Right forelimb (tissue), 1 donor: ENCODE measurements around the gene CACNA1C.
A peak's percentile ranks its signal among the peaks of the same experiment; 100 is the strongest.

Experiments
- DNase-seq: peaks from one replicate; pipeline ENCODE4 v3.0.0-alpha.2; 2018

The CACNA1C gene

DNA sequence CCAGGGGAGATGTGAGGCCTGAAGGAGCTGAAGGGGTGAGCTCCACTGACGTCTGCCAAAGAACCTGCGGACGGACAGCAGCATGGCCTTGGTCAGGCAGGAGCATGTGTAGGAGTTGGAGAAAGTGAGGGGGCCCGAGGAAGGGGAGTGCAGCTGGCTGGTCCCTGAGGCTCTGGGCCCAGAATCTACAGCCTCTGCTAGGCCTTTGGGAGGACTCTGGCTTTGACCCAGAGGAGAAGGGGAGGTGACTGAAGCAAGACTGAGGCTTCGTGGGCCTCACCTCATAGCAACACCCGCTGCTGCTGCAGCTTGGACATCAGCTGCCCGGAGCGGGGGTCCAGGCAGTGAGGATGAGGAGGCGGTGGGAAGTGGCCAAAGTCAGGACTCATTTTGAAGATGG lies 525.4 kb downstream of the CACNA1C start:
- no peak for DNase-seq

DNA sequence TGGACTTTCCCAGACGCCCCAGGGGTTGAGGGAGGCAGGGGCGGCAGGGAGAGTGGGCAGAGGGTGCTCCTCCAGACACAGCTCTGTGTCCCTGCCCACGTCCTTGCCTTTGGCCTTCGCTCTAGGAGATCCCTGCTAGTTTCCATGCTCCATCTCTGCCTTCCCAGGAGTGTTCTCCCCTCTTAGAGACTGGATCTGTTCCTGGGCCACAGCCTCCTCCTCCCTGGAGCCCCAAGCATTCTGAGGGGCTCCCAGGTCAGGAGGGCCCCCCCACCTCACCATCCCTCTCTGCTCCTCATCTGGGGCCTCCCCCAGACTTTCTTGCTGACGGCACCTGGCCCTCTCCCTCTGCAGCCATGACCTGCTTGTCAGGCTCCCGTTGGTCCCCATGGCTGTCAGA lies 526.0 kb downstream of the CACNA1C start:
- no peak for DNase-seq

DNA sequence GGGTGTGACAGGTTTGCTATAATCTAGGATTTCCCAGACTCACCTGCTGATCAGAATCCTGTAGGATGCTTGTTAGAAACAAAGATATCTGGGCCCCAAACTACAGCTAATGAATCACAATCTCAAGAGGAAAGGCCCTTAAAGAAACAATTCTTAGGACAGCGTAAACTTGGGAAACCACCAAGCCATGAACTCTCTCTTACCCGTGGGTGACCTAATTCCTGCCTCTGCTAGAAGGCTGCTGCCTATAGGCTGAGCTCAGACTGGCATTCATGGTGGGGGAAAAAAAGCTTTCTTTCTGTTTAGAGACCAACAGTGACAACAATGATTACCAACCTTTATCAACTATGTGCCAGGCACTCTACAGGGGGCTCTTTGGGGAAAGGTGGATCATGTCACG lies 528.0 kb downstream of the CACNA1C start:
- DNase-seq = no peak

DNA sequence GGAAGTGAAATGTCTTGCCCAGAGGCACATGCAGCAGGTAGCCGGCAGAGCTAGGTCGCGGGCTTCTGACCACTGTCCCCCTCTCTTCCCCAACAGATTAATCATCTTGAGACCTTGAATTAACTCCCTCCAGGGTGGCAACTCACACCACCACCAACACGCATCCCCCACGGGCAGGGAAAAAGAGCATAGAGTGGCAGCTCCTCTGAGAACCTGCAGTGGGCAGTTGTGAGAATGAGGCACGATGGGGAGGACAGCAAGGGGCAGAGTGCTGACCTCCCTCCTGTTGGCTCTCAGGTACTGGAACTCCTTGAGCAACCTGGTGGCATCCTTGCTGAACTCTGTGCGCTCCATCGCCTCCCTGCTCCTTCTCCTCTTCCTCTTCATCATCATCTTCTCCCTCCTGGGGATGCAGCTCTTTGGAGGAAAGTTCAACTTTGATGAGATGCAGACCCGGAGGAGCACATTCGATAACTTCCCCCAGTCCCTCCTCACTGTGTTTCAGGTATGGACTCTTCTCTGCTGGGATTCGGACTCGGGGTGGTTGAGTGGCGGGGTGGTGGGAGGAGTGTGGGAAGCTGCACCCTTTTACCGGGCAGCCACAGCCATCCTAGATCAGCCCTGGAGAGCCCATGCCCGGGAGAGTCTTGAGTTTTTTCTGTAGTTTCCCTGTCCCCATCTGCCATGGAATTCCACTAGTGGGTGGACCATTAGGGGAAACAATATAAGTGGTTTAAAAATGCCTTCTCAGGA lies 528.7 kb downstream of the CACNA1C start:
- DNase-seq = no peak

DNA sequence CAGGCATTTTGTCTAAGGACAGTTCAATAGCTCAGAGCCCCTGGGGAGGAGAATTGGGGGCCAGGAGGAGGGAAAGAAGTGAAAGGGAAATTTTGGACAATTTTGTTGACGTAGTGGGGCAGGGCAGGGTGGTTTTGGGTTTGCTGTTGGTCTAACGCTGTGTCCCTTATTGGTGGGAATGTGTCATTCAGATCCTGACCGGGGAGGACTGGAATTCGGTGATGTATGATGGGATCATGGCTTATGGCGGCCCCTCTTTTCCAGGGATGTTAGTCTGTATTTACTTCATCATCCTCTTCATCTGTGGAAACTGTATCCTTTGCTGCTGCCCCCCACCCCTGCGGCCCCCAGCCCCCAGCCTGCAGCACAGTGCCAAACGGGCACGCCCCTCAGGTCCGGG lies 529.8 kb downstream of the CACNA1C start:
- DNase-seq = no peak

DNA sequence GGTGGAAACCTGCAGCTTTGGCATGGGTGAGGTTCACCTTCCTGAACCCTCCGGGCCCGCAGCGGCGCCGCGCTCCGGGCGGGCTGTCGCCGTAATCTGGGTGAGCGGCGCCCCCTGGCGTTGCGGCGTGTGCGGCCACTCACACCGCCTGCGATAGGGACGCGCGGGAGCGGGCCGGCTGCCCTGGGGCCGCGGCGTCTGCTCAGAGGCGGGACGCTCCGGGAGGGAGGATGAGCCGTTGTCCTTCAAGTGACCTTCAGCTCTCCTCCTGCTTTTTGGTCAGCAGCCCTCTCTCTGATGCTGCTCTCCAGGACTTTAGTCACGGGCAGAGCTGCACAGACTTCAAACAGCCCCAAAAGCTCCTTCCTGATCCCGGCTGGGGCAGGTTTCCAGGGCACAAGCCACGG lies 530.3 kb downstream of the CACNA1C start:
- peak; percentile 81 for DNase-seq

DNA sequence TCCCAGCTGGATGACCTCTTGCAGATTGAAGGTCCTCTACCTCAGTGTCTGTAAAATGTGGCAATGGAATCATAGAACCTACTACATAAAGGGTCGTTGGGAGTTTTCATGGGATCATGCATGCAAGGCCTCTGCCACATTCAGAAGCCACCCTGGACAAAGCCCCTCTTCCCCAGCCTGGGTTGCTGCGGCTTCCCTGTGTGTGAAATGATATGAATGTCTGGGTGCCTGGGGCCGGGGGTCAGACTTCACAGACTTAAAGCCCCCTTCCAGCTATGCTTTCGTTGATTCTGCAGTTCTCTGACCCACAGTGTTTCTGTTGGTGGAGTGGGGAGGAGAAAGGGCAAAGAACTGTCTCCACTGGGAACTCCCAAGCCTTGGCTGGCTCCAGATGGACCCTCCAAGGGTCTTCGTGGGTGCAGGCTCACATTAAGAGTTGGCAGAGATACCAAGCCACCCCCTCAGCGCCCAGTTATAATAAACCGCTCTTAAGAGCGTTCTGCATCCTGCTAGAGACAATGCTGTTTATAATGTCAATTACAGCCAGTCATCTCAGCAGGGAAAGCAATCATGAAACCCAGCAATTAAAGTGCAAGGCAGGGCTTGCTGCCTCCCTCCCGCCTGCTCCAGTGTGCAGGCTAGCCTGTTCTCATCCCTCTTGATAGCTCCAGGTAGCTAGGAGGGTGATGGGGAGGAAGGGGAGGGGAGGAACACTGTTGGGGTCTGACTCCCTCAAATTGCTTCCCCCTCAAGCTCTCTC lies 531.0 kb downstream of the CACNA1C start:
- DNase-seq = no peak

DNA sequence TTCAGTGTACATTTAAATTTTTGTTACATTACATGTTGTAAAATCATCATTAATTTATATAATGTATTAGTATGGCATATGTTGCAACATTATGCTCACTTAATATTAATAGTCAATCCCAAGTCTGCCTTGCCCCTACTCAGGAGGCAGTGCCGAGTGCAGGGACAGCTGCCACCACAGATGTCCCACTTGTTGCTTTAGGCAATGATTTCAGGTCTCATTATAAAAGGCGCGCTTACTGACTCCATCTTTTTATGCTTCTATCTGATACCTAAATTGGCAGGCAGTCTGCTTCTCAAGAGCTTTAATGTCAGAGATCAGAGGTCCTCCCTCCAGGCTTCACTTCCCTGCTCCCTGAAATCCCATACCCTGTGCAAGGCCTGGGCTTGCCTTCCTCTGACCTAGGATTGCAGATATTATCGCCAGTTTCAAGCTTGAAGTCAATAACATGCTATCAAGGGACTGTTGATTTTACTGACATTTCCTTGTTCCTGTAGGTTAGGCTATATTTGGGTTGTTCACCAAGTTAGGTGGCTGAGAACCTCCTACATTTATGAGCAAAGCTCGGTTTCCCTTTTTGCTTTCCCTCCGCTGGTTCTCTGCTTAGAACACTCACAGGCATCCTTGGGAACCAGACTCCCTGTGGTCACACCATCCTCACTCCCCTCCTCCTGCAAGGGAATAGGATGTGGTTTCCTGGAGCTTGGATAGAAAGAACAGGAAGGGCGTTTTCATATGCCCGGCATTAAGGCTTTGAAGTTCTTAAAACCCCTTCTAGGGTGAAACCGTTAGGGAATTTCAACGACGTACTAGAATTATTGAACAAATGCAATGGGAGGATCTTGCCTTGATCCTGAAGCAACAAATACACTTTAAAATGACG lies 533.6 kb downstream of the CACNA1C start:
- no peak for DNase-seq

DNA sequence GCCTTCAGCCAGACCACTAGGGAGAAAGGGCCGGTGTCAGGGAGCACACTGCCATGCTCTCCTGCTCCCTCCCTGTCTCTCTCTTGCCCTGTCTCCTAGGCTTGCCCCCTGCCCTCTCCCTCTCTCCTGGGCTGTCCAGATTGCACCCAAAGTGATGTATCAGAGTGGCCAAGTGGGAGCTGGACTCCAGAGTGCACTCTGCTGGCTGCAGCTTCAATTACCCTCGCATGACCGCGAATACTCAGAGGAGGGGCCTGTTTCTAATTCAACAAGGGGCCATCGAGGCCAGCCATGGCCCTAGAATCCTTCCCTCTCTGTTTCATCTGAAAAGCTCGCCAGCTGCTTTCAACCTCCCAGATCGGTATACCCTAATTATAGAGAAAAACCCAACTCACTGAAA lies 535.6 kb downstream of the CACNA1C start:
- no peak for DNase-seq

DNA sequence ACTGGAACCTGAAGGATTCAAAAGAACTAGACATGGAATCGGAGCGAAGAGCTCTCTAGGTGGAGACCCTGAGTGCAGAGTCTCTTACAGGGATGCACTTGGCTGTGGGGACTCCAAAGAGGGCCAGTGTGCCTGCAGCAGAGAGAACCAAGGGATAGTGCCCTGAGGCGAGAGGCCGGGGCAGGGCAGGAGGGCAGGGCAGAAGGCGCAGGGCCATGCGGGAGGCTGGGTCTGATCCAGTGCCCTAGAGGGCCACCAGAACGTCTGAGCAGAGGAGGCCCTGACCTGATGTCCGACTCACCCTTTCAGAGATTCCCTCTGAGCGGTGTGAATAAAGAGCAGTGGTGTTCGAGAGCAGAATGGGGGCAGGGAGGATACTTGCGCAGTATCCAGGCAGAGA lies 536.6 kb downstream of the CACNA1C start:
- DNase-seq = no peak

DNA sequence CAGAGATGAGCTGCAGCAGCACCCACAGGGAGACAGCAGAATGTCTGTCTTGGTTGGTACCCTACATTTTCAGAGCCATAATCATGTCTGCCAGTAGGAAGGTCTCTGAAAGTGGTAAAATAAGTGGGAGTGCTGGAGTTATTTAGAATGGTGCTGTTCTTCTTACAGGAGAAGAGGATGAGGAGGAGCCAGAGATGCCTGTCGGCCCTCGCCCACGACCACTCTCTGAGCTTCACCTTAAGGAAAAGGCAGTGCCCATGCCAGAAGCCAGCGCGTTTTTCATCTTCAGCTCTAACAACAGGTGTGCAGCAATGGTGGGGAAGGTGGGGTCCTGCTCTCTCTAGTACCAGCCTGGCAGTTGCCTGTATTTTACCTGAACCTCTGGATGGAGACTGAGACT lies 540.3 kb downstream of the CACNA1C start:
- no peak for DNase-seq

DNA sequence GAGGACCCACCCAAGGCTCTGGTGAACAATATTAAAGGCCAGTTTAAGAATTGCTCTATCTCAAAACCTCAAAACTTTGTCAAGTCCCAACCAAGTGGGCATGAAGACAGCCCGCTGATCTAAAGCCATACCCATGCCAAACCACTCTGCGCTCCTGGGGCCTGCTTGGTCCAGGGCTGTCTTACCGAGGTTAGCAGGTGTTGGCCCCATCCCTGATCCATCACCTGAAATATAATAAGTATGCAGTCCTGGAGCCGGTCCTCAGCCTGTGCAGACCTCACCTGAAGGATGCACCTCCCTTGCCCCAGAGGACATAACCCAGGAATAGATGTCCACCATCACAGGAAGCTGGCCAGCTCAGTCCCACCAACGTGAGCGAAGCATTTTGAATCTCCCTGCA lies 543.7 kb downstream of the CACNA1C start:
- no peak for DNase-seq

DNA sequence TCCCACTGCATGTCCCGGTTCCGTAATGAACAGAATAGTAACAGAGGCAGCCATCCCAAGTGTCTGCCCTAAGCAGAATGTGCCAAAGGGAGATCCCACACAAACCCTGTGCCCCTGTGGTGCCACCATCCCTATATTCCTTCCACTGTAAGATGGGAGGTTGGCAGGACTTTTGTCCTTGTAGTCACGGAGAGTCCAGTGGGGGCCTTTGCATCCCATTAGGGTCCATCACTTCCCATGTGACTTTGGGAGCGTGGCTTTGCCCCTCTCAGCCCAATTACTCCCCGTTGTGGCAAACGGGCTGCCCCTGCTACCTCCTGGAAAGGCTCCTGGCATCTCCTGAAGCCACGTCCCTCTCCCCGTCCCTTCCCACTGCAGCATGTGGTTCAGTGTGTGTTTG lies 552.5 kb downstream of the CACNA1C start:
- DNase-seq = no peak

DNA sequence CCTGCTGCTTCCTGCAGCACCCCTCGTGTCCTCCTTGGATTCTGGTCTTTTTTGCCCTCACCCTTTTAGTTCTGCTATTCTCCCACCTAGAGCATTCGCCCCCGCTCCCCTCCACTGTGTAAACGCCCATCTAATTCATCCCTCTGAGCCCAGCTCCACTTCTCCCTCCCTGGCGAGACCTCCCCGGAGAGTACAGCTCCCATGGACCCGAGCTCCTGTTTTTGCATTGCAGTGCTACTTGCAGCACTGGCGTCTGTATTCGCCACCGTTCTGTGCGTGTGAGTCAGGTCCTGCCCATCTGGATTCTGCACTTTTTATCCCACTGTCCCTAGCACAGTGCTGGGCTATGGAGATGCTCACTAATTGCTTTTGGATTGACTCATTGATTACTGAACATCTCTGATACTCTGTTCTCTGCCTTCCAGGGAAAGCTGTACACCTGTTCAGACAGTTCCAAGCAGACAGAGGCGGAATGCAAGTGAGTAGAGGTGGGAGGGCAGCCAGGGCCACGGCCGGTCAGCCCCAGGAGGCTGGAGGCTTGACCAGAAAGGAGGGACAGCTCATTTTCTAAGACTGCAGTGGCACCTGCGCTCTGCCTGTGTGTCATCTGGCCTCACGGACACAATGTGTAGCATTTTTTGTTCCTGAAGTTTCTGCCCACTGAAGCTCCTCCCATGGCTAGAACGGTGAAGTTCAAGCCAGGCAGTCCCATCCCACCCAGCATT lies 553.6 kb downstream of the CACNA1C start:
- no peak for DNase-seq

DNA sequence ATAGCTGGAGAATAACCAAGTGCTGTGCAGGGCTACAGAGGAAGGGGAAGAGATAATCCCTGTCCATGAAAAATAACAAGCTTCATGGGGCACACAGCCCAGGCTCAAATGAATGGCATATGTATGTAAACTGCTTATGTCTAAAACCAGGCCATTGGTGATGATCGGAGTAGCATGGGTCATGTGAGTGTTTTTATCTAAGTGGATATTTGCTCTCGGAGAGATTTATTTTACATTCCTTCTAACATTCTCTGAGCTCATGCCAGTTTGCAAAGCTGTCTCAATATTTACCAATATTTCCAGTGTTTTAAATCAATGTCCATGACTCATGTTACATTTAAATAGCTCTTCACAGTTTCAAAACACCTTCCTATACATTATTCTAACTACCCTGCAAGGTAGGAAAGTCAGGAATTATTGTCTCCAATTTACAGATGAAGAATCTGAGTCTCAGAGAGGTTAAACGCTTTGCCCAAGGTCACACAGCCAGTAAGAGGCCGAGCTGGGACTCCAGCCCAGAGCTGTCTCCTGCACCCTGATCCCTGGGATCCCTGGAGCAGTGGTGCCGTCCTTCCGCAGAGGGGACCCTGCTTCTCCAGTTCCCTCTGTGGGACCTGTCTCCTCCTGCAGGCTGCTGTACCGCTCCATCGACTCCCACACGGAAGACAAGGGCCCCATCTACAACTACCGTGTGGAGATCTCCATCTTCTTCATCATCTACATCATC lies 555.3 kb downstream of the CACNA1C start:
- DNase-seq = no peak

DNA sequence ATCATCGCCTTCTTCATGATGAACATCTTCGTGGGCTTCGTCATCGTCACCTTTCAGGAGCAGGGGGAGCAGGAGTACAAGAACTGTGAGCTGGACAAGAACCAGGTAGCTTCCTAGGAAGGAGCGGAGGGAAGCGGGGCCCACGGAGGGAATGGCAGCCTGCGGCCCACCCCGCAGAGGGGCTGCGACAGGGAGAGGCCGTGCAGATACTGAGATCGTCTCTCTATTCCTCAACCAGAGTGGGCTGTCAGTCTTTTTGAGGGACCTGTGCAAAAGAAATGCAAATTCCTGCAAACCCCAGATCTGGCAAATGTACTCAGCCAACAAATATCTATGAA lies 555.8 kb downstream of the CACNA1C start:
- DNase-seq = no peak

DNA sequence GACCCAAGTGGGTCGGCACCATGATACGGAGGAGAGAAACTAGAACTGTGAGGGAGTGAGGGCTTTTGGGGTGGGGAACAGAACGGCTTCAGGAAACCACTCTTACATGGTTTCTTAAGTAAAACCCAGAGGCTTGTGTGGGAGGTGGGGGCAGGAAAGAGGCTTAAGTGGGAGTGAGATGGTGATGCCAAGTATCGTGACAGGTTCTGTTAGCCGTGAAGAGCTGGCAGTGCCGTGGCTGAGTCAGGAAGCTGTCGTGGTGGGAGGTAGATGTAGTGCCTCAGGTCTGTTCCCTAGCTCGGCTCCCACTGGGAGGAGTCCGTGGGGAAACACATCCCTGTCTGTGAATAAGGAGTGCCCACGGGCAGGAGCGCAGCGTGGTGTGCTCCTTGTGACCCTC lies 556.2 kb downstream of the CACNA1C start:
- DNase-seq = no peak

DNA sequence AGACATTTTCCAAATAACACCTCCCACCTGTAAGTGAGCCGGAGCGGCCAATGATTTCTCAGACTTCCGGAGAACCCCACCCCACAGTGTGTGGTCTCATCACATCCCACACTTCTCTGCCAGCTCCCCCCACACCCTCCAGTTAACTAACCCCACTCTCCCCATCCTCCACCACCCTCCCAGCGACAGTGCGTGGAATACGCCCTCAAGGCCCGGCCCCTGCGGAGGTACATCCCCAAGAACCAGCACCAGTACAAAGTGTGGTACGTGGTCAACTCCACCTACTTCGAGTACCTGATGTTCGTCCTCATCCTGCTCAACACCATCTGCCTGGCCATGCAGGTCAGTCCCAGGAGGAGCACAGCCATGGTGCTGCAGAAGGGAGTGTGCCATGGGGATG lies 557.6 kb downstream of the CACNA1C start:
- no peak for DNase-seq

DNA sequence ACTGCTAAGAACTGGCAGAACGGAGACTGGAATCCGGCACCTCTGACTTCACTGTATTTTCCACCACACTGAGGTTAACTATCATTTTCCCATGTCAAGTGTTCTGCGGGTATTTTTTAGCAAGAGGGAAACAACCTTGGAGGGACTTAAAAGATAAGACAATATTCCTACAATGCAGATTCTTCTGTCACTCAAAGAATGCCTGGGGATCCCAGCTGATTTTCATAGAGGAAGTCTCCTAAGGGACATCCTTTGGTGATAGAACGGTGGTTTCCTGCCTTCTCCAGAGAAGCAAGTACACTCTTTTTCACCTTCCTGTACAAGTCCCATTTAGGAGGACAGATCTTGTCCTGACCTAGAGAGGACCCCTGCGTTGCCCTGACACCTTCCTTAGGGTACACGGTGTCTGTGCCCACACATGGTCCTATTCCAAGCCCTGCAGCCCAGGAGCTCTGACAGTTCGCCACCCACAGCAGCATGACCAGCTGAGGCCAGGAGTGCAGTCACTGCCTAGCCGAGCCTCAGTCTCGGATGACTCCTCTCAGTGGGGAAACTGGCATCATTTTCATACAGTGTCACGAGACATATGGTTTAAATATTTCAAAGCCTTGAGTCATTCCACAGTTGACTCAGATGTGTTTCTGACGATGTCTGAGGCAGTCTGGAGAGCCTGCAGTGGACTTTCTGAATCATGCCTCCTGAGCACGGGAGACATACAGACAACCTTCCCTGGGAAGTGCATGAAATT lies 560.7 kb downstream of the CACNA1C start:
- no peak for DNase-seq

DNA sequence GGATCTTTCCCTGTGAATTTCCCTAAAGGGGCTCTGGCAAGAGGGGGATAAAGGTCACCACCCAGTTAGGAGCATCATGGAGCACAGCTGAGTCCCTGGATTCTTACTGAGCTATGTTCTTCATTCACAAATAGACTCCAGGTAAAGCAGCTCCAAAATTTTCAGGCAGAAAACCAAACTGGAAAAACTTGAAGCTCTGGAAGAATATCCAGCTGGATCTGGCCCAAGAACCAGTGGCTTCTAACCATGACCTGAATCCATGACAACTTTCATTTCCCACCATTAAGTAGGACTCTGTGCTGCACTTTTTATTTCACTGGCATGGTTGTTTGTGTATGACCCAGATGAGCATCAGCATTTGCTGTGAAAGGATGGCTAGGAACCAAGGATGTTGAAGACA lies 561.6 kb downstream of the CACNA1C start:
- no peak for DNase-seq

DNA sequence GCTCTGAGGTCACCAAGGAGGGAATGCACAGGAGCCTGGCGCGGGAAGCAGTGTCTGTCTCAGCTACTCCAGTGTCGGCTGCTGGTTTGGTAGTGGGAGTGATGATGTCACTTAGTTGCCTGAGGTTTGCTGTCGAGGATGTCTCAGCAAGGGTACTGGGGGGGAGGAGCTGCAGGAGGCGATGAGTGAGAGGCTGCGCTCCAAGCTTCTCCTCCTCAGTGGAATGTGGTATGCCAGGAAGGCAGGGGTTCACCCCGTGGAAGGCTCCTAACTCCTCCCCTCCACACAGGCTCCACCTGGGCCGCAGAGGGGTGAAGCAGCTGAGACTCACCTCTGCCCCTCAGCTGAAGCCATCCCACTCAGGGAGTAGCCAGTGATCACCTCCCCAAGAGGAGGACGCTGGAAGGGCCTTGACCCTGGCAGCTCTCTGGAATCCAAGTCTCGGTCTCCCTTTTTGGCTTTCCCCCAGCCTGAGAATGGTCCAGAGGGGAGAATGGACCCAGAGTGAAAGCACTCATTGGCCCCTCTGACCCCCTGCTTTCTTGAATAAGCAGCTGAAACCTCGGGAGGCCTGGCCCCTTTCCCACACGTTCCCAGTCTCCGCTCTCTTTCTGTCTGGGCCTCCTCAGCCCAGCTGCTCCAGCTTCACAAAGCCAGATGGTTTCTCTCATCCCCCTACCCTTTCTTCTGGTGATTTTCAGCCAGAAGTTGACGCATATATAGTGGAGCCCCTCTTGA lies 563.0 kb downstream of the CACNA1C start:
- no peak for DNase-seq
